GM21737 (cell line): ENCODE measurements around the gene PTEN.
"Not testable (repeated sequence)": the region's sequence is repeated elsewhere in the genome, so short reads cannot be mapped to it uniquely, and the experiment has no call there.

ENCODE experiments used
- ATAC-seq: cut with Tn5 transposase; IDR thresholded peaks from one replicate; pipeline ENCODE4 v1.9.1; 2021; ENCODE audit warnings: mild to moderate bottlenecking, moderate library complexity; ENCODE audit not compliant: unreplicated experiment

The PTEN gene

DNA sequence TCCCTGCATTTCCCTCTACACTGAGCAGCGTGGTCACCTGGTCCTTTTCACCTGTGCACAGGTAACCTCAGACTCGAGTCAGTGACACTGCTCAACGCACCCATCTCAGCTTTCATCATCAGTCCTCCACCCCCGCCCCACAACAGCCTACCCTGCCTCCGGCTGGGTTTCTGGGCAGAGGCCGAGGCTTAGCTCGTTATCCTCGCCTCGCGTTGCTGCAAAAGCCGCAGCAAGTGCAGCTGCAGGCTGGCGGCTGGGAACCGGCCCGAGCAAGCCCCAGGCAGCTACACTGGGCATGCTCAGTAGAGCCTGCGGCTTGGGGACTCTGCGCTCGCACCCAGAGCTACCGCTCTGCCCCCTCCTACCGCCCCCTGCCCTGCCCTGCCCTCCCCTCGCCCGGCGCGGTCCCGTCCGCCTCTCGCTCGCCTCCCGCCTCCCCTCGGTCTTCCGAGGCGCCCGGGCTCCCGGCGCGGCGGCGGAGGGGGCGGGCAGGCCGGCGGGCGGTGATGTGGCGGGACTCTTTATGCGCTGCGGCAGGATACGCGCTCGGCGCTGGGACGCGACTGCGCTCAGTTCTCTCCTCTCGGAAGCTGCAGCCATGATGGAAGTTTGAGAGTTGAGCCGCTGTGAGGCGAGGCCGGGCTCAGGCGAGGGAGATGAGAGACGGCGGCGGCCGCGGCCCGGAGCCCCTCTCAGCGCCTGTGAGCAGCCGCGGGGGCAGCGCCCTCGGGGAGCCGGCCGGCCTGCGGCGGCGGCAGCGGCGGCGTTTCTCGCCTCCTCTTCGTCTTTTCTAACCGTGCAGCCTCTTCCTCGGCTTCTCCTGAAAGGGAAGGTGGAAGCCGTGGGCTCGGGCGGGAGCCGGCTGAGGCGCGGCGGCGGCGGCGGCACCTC, at the start of gene PTEN, which contains the start of gene KLLN:
Gene PTEN, plus strand, starts transcription at position 573 of the 891 bp plus-strand sequence. CDS start 845 bp downstream, outside the sequence.
Gene KLLN, minus strand, starts transcription at position 481 of the 891 bp plus-strand sequence. CDS start 1,046 bp downstream, outside the sequence.
- peak; percentile 33 for ATAC-seq

DNA sequence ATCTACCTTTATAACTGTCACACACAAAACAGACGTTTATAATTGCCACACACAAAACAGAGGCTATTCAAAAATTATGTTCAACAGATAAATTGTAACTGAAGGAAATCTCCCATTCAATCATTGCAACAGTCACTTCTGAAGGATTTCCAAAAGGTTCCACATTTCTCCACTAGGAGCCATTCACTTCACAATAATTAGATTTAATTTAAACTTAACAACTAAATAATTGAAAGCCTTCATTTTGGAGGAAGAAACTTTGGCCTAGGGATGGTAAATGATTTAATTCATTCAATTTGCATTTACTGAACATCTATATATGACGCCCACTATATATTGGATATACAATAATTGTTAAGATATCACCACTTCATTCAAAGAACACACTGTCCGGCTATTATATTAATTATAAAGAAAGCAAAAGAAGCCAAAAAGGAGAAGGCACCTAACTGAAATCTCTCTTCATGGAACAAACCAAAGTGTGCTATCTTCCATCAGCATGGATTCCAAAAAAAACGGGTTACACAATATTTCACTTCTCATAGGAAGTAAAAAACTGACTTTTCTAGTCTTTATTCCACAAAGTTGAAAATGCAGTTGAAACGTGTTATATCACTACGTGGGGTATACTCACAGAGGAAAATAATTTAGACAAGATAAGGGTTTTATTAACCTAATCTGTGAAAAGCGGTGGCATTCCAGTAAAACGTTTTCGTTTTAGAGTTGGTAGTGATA, 47.1 kb upstream of the PTEN start:
- ATAC-seq: no peak

DNA sequence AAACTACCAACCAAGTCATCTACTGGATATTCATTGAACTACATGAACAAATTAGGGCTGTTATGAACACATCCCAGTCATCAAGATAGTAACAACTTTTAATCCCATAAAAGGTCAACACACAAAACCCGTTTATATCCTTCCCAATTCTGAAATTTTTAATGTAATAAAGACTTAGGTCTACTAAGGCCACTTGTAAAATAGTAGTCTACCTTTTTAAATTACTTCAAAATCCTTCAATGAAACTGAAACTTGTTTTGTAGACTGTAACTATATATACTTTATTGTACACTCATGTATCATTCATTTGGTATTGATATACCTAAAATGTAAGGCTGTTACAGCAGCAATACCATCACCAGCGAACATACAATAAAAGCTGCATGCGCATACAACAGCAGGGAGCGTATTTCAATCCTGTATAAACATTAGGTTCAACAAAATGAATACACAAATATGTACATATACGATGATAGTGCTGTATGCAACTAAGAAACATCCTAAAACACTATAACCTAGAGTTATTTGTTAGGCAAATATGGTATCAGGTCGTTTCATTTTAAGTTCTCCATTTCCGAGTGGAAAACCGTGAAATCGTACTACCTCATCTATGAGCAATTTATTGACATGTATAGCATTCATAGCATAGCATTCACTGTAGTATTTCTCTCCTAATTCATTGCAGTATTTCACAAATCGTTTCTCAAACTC, 46.4 kb upstream of the PTEN start:
- ATAC-seq: no peak

DNA sequence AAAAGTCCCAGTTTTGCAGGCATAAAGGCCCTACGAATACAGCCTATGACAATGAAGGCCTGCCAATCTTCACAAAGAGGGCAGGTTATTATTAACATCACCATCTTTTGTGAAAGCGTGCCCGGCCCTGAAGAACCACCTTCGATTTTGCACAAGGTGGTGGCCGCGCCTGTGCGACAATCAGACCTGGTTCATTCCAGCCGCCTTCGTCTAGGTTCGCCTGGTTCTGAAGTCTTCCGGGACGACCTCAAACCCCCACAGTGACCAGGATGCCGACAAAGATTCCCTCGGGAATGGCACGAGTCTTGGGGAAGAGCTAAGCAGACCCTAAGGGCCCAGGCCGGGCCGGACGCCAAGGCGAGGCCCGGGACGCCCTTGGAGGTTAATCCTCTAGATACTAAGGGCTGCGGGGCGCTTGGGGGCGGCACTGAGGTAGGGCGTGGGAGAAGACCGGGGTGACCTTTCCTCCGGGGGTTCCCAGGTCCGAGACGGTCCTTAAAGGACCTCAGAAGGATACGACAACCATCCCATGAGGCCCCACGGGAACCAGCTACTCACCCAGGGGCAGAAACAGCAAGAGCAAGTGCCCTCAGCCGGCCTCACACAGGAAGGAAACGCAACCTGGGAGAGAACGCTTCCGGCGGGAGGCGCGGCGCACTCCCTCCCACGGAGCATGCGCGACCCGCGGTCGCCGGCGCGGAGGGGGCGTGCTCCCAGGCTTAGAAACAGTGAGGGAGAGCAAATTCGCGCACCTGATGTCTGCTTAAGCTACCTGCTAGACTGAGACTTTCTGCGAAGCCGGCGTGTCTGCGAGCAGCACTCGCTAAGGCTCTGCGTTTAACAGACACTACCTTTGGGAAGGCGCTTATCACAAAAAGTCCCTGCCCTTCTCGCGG, 45.6 kb upstream of the PTEN start, which contains the start of gene ATAD1:
Gene ATAD1, minus strand, starts transcription at position 618 of the 896 bp plus-strand sequence. CDS start 3,627 bp downstream, outside the sequence.
- ATAC-seq: peak; percentile 75

DNA sequence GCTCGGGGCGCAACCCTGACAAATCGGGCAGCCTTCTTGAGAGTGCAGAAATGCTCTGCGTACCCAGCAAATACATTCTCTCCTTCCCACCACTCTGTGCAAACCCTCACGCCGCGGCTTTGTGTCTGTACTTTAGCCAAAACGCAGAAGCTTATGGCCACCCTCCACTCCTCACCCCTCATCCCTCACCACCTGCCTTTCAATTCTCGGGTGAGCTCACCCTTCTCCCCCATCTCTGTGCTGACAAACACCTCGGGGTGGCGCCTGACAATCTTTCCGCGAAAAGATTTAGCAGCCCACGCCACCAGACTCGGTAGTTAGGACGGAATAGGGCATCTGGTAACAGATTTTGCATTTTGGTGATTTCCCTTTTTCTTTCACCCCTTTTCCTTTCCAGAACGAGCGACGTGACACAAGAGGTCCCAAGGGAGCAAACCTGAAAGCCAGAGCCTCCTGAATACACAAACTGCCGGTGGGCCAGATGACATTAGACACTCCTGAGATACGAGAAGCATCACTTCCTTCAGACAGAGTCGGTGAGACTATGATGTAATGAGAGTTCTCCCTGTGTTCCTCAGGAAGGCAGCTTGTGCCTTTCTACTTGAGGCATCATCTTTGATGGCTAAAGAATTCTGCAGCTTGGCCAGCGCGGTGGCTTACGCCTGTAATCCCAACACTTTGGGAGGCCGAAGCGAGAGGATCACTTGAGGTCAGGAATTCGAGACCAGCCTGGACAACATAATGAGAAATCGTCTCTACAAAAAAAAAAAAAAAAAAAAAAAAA, 44.7 kb upstream of the PTEN start:
- ATAC-seq: peak; percentile 58

DNA sequence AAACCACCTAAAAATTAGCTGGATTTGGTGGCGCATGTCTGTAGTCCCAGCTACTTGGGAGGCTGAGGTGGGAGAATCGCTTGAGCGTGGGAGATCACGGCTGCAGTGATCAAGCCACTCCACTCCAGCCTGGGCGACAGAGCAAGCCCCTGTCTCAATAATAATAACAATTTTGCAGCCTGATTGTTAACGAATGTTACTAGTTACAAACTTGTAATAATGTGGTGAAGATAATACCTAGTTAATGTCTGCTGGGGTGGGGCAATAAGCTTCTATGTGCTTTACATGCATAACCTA, 44.2 kb upstream of the PTEN start:
- ATAC-seq: no peak

DNA sequence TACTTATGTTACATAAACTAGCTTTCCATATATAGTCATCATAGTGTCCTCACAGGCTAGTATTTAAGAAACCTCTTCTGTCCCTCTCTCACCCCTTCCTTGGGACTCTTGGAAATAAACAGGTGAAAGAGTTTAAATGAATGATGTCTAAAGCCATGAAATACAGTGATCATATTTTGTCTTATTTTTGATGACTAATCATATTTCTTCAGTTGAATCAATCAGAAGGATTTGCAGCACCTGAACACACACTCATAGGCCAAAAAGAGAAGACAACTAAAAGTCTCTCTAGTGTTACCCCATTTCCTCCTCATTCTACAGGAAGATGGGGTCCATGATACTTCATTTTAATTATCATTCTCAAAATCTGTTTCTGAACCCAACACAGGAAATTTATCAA, 36.8 kb upstream of the PTEN start:
- no peak for ATAC-seq

DNA sequence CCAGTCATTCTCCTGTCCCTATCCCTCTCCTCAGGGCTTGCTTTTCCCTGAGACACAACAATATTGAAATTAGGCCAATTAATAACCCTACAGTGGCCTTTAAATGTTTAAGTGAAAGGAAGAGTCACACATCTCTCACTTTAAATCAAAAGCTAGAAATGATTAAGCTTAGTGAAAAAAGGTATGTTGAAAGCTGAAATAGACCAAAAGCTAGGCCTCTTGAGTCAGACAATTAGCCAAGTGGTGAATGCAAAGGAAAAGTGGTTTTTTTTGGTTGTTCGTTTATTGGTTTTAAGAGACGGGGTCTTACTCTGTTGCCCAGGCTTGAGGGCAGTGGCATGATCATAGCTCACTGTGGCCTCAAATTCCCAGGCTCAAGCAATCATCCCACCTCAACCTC, 35.7 kb upstream of the PTEN start:
- ATAC-seq: no peak

DNA sequence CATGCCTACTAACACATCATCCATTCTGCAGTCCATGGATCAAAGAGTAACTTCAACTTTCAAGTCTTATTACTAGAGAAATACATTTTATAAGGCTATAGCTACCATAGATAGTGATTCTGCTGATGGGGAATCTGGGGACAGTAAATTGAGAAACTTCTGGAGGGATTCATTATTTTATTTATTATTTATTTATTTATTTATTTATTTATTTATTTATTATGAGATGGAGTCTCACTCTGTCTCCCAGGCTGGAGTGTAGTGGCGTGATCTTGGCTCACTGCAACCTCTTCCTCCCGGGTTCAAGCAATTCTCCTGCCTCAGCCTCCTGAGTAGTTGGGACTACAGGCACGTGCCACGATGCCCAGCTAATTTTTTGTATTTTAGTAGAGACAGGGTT, 34.4 kb upstream of the PTEN start:
- not testable (repeated sequence) for ATAC-seq

DNA sequence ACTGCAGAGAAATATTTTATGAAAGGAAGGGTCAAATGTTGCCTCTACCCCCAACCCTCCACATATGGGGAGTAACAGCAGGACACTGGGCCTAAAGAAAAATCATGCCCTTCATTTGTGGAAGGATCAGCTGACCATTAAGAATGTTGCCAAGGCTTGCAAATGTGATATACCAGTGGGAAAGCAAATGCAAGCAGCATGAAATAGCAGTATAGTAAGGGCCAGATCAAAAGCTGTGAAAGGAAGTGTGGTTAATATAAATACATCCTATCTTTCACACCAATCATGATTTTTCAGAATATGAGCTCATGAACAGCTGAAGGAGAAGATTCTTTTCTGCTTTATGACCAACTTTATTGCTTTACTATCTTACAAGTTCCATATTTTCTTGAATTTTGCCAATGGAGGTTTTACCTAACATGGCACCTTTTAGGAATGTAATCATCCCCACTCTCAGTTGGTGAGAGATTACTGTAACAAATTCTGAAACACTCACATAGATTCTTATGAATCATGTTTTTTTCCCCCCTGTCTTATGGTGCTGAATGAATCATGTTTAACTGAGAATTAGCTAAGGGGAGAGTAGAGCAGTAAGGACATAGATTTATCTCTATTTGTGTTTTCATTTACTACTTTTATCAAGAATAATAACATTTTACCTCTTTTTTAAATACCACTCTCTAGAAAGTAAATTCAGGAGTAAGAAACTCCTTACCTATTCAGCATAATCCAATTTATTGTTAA, 33.3 kb upstream of the PTEN start:
- no peak for ATAC-seq

DNA sequence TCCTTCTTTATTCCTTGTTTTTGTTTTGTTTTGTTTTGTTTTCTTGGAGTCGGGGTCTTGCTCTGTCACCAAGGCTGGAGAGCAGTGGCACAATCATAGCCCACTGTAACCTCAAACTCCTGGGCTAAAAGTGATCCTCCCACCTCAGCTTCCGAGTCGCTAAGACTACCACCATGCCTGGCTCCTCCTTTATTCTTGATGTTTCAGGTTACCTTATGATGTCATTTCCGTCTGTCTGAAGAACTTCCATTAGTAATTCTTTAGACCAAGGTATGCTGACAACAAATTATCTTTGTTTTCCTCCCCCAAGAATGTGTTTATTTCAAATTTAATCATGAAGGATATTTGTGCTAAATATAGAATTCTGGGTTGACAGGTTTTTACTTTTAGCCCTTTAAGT, 27.3 kb upstream of the PTEN start:
- ATAC-seq: no peak

DNA sequence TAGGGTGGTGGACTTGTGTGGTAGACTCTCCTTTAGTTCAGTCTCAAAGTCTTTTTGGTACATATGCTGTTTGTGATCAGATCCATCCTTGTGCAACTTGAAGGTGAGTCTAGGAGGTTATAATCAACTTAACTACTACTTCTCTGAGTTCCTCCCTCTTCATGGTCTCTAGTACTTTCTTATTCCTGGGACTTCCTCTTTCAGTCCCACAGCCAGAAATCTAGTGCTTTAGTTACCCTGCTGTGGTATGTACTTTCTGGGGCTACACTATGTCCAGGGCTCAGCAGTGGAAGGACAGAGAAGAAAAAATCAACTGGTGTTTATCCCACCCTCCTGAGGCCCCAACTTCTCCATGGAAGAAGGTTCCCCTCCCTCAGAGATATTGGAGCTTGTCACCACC, 26.0 kb upstream of the PTEN start:
- ATAC-seq: no peak

DNA sequence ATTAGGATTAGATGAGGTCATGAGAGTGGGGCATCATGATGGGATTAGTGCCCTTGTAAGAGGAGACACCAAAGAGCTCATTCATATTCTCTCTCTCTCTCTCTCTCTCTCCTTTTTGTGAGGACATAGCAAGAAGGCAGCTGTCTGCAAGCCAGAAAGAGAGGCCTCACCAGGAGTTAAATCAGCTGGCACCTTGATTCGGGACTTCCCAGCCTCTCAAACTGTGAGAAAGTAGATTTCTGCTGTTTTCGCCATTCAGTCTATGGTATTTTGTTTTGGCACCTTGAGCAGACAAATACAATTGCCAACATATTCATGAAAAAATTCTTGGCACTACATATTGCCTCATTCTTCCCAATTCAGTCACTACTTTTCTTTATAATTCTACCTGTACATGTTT, 24.8 kb upstream of the PTEN start:
- ATAC-seq: no peak

DNA sequence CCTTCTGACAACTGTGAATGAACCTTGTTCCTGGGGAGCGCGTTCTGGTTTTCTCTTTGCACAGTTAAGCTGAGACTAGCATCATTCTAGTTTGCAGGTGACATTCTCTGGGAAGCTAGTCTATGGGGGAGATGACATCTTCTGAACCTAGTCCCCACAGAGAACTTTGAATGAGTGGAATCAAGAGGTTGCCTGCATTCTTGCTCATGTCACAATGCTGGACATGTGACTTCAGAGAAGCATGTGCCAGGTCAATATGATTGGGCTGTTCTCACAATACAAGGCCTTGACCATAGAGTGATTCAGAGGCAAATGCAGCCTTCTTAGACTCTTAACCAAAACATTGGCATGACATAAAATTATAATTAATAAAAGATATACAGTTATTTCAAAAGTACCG, 22.2 kb upstream of the PTEN start:
- no peak for ATAC-seq

DNA sequence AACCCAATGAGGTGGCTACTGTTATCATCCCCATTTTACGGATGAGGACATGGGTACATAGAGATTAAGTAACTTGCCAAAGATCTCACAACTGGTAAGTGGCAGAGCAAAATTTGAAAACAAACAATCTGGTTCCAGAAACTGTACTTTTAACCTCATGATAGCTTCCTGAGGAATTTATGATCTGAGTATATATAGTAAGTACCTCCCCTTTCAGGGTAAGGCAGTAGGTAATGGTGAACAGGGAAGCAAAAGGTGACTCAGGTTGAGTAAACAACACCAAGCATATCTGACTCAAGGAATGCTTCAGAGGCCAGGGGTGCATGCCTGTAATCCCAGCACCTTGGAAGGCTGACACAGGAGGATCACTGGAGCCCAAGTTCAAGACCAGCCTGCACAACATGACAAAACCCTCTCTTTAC, 21.2 kb upstream of the PTEN start:
- ATAC-seq: no peak

DNA sequence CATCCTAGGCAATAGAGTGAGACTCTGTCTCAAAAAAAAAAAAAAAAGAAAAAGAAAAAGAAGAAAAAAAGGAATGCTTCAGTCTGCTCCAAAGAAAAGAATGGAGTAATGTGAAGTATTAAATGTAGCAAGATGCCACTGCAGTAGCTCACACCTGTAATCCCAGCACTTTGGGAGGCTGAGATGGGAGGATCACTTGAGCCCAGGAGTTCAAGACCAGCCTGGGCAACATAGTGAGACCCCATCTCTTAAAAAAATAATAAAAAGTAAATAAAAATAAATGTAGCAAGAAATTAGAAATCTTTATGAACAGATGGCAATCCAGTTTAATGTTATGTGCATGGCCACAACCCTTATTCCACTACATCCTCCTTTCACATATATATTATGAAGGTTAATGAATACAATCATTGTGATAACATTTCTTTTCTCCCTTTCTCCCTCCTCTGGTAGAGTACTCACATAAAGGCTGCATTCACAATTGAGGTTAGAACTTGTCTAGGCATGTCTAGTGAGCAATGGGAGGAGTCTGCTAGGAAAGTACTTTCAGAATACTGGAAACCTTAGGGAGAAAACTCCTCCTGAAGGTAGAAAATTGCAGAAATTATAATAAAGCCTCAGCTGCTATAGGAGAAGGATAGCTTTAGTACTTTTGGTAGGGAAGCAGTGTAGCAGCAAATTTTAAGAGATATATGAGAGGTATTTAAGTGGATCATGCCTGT, 20.5 kb upstream of the PTEN start:
- ATAC-seq: no peak

DNA sequence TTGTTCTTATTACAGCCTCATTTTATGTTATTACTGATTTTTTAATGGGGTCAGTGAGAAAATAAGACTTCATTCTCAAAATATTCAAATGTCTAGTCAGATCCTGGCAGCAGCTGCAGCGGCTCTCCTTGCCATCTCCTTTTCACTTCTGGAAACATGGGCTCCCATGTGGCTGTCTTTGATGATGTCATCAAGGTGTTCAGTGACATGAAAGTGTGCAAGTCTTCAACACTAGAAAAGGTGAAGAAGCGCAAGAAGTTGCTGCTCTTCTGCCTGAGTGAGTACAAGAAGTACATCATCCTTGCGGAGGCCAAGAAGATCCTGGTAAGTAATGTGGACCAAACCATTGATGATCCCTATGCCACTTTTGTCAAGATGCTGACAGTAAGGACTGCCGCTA, 19.7 kb upstream of the PTEN start:
- ATAC-seq: no peak
